Skin of body (tissue), 2 donors: ENCODE measurements around the gene FLRT1. TPM values are rescaled to one million over a fixed set of nuclear protein-coding genes. Genes with fewer than 3 reads are reported as not detected.
A peak's percentile ranks its signal among the peaks of the same experiment; 100 is the strongest.
"Not testable (repeated sequence)": the region's sequence is repeated elsewhere in the genome, so short reads cannot be mapped to it uniquely, and the experiment has no call there.

ENCODE experiments used
- DNase-seq: peaks from one replicate; lab custom pipeline; 2025; lab: John Stamatoyannopoulos, UW
- total RNA-seq: library from RNA; depleted of rRNA; stranded (reverse); fragments of >200 nt; gene quantifications from one replicate; pipeline ENCODE4 v1.2.3, GENCODE V29; 2014

FLRT1 gene
- total RNA-seq, 1 donor from 2014 or later: 1.6 TPM

DNA sequence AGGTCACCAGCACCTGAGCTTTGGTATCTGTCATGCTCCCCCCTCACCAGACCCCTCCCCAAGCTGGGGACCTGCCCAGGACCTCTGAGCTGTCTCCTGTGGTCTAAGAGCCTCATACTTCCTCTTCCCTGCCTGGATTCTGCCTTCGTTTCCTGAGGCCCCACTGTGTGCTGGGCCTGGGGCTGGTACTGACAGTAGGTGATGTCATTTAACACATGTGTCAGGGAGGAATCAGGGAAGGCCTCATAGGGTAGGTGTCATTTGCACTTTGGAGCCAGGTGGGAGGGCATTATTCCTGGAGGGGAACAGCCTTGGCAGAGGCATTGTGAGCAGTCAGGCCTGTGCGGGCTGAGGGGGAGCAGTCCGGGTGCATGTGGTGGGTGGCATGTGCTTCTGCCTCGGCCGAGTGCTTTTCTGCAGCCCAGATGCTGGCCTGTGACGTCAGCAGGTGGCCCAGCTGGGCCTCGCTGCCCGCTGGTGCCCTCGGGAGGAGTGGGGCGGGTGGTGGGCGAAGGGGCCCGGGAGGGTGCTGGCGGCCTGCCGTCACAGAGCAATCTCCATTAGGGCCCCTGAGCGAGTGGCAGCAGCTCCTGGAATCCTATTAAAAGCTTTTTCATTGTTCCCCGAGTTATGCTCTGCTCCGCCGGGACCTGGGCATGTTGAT is 9.1 kb downstream of the FLRT1 start:
- no peak for DNase-seq

DNA sequence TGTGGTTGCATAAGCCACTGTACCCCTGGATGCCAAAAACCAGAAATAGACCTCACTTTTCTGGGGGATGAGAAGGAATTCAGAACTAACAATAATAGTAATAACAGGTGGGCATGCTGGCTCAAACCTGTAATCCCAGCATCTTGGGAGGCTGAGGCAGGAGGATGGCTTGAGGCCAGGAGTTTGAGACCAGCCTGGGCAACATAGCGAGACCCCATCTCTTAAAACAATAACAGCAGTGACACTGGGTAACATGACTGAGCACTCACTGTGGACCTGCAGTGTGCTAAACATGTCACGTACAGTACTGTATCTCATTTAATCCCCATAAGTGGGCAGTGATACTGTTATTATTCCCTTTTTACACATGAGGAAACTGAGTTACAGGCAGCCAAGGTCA is 10.0 kb downstream of the FLRT1 start:
- no peak for DNase-seq

DNA sequence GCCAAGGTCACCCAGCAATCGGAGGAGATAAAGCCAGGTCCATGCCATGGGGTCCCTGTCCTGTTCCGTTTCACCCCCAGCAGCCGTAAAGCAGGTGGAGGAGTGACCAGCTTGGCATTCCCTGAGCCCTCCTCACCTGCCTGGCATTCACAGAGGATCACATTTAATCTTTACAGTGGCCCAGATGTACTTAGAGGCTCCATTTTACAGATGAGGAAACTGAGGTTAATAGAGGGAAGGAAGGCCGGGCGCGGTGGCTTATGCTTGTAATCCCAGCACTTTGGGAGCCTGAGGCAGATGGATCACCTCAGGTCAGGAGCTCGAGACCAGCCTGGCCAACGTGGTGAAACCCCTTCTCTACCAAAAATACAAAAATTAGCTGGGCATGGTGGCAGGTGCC is 11.6 kb downstream of the FLRT1 start:
- DNase-seq: not testable (repeated sequence)

DNA sequence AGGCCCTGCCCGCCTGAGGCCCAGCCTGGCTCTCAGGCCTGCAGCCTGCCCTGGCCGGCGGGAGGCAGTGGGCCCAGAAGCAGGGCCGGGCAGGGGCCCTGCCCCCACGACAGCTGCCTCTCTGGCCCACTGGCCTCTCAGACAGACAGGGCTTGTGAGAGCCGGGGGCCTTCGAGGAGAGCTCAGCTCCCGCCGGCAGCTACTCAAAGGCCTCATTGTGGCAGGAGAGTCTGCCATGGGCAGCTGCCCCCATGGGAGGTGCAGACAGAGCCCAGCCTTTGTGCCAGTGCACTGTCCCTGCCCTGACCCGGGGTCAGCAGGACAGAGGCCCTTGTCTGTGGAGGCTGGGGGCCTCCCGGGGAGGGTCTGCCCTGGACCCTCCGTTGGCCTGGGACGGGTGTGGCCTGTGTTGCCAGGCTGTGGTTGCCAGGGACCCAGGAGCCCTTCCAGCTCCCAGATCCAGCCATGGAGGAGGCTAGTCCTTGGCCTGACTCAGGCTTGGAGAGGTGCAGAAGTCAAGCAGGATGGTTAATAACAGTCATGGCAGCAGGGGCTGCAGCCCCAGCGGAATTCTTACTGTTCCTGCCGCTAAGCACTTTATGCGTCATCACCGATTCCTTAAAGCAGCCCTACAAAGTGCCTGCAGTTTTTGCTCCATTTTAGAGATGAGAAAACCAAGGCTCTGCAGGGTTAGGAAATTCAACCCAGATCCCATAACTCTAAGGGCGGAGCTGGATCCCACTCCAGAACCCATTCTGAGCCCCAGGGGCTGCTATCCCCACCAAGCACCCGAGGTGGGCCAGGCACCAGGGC is 12.5 kb downstream of the FLRT1 start:
- no peak for DNase-seq

DNA sequence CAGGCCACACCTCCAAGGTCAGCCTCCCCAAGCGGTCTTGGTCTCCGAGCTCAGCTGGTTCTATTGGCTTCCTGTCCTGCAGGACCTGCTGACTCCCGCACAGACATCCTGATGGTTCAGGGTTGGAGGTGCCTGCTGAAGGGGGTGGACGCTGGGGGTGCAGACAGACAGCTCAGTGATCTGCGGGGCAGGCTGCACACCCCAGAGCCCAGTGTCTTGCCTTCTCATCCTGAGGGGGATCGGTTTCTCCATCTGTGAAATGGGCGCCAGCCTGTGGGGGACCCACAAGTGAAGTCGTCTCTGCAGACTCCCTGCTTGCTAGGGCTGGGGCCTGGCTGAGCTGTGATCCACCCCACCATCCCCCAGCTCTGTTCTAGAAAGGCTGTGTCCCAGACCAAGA is 13.8 kb downstream of the FLRT1 start:
- no peak for DNase-seq

DNA sequence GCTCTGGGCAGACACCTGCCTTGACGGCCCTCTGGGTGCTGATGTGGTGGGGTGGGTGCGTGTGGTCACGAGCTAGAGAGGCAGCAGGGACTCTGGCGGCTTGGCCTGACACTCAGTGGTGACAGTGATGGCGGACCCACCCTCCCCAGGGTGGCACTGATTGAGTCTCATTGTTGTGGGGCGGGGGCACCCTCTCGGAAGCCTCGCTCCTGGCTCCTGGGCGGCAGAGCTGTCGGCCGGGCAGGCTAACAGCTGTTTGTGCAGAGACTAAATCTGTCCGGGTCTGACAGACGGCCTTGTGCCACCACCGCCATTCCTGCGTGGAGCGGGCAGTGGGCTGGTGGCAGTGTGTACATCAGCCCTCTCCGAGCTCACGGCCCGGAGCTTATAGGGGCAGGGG is 15.6 kb downstream of the FLRT1 start:
- no peak for DNase-seq

DNA sequence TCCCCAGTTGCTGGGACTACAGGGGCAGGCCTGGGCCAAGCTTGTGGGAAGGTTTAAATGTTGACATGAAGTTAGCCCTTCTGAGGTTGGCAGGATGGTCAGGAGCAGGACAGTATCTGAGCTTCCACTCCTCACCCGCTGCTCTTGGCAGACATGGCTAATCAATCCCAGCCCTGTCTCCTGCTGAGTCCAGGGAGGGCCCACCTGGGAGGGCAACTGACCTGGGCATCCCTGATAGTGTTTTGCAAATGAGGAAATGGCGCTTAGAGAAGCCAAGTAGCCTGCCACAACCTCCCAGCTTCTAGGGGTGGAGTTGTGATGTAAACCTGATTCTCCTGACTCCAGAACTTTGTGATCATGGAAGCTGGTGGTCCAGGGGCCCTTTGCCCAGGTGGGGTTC is 16.7 kb downstream of the FLRT1 start:
- no peak for DNase-seq

DNA sequence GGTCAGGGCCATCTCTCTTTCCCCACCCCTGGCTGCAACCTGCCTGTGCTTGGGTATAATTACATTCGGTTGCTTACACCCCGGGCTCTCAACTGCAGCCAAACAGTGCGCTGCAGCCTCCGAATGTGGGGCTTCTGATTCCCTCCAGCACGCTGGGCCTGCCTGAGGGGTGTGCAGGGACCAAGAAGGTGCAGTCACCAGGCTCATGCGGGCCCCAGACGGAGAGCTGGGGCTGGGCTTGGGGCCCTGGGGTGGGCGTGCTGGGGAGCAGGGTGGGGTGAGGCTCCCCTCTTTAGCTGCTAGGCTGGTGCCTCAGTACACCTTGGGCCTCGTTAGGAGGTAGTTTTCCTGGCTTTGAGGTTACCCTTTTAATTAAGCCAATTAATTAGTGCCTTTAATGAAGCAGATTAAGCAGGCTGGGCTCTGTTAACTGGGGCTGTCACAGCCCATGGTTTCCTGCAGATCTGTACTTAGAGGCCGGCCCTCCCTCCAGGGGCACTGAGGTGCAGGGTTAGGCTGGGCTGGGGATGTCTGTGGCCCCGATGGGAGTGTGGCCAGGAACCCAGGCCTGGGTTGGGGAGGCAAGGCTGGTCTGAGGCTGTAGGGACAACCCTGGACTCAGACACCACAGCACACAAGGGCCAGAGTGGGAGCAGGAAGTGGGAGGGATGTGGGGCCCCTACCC is 17.3 kb downstream of the FLRT1 start:
- no peak for DNase-seq

DNA sequence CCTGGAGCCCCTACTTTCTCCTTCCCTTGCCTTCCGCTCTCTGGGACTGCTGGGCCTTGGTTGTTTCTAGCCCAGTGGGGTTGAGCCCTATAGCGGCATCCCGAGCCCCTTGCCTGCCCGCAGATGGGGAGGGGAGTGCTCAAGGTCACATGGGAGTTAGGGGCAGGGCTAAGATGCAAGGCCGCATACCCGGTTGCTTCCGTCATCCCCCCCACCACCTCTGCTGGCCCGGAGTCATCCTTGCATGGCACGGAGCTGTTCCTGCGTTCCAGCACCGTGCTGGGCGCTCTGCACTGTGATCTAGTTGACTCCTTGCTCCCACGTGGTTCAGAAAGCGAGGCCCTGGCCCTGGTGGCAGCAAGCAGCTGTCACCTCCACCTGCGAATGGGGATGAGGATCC is 18.0 kb downstream of the FLRT1 start:
- no peak for DNase-seq

DNA sequence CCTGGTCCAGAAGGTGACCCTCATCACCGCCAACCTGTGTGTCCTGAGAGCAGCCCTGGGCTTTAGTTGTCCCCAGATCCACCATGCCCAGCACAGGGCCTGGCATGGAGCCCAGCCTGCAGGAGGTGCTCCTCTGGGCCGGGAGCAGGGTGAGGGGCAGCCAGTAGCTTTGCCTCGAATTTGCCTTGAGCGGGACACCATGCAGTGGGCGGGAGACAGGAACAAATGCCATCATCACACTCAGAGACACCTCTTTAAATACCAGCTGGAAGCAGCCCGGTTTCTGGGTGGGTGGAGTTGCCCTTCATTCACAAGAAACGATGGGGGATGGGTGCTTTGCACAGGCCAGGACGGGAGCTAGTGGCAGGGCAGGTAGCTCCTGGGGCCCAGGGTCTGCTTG is 19.3 kb downstream of the FLRT1 start:
- no peak for DNase-seq

DNA sequence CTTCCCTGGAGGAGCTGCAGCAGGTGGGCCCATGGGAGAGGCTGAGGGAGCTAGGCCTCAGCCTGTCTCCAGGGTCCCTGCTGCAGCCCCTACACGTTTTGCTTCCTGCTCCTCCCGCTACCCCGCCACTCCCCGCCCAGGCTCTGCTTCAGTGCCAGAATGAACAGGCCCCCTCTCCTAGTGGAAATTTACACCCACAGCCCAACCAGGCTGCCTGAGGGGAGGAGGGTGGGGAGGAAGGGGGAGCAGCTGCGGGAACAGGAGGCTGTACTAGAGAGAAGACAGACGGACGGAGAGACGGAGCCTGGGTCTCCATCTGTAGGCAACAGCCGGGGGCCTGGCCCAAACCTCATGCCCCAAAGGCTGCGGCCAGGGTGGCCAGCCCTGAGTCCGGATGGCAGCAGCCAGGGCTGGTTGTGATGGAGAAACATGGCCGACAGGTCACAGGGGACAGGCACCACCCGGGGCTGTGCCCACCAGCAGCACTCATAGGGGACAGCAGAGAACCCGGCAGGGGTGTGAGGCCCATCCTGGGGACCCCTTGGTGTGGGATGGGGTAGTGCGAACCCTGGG is 20.6 kb downstream of the FLRT1 start:
- DNase-seq: peak; percentile 31

DNA sequence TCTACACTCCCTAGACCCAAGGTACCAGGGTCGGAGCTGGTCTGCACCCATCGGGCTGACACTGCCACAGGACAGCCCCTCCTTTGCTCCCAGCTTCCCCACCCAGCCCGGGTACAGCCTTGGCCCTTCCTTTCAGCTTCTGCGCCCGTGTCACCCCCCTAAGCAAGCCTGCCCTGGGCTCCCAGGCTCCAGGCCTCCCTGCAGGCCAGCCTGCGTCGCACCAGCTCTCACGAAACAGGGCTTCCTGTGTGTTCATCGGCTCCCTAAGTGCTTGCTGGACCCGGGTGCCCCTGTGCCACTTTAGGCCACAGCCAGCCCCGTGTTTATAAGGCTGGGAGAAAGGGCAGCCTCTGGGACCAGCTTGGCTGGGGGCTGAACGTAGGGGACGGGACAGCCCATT is 21.1 kb downstream of the FLRT1 start:
- no peak for DNase-seq

DNA sequence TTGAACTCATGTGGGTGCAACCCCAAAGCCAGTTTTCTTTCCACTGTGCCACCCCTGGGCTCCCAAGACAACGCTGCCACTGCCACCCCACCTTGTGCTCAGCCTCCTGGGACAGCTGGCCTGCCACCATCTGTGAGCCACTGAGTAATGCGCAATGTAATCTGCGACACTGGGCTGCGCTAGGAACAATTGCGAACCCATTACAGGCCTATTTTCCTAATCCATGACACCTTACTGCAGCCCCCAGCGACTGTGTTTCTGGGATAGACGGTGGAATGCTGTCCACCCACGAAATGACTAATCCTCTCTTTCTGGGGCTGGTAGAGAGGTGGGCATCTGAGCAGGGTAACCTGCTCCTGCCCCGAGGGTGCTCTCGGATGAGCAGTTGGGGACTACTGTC is 22.2 kb downstream of the FLRT1 start:
- no peak for DNase-seq

DNA sequence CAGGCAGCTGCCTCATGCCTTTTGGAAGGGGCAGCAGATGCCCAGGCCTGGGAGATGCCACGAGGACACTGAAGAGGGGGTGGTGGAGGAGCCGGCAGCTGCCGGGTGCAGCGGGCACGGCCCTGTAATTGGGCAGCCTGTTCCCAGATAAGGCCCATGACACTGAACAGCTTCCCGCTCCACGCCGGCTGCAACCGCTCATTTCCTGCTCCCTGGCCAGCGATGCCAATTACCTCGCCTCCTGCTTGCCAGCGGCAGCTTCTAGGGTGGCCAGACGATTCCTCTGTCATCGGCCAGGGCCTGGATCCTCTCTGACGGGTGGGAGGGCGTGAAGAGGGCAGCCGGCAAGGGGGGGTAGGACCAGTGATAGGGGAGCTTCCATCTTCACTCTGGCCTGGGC is 22.8 kb downstream of the FLRT1 start:
- no peak for DNase-seq

DNA sequence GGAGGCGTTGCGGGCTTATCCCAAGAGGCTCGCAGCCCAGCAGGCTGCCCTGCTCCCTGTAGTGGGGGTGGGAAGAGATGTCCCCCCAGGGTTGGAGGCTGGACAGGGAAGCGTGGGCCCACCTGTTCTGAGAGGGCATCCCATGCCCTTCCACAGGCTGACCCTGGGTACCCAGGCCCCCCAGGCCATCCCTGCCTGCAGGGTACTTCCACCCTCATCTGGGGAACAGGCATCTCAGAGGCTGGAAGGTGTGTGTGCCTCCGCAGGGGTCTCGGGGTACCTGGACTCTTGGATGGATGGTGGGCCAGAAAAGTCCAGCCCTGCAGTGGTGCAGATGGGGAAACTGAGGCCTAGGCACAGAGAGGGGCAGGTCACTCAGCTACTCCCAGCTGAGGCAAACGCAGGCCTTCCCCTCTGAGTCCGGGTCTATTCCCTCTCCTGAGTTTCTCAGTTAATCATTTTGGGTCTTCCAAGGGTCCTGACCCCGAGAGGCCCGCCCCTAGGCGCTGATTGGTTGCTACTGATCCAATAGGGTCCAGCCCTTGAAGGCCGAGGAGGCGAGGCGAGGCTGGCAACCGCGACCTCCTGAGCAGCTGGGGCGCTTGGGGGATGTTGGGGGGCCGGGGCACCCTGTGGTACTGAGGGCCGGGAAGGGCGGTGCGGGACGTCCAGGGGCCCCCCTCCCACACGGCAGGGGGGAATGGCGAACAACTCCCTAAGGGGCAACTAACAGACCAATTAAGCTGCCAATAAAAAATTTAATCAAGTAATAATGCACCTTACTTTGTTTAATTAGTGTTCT is 23.8 kb downstream of the FLRT1 start:
- DNase-seq: no peak

DNA sequence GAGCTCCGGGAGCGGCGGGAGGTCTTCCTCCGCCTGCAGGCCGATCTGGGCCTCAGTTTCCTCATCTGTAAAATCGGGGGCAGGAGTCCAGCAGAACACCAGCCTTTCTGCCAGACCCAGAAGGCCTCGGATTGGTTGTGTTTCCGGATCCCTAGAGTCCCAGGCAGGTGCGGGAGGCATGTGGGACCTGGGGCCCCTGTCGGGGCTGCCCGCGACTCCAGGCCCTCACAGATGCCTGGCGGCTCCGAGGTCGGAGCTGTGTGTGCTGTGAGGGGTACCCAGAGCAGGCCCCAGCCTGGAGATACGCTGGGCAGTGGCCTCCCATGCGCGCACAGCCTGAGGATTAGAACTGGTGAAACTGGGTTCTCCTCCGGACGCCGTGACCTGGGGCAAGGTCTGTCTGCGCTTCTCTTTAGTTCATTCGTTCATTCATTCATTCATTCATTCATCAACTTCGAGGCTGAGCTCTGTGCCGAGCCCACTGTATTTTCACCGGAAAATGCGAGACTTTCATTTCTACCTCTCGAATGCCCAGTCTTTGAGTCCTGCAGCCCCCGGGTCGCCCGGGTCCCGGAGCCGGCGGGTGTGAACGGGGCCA is 24.6 kb downstream of the FLRT1 start:
- no peak for DNase-seq

DNA sequence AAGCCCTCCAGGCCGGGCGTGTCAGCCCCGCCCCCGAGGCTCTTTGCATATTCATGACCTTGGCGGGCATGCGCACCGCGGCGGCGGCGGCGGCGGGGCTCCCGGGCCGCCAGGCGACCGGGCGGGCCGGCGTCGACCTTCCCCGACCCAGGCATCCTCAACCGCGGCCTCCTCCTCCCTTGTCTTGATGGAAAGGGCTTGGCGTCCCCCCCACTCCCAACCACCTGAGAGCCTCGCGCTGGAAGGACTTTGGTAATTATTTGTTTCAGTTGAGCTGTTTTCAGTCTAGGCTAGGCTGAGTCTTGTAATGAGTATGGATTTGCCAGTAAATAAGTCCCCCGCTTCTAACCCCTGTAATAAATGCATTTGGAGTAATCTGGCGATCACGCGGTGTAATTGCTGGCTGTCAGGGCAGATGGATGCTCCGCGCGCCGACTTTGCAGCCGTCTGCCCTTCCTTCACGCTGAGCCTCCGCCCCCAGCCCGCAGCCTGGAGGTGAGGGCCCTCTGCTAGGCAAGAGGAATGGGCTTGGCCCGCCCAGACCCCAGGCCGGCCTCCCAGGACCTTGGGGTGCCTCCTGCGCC is 25.2 kb downstream of the FLRT1 start:
- DNase-seq: peak; percentile 15

DNA sequence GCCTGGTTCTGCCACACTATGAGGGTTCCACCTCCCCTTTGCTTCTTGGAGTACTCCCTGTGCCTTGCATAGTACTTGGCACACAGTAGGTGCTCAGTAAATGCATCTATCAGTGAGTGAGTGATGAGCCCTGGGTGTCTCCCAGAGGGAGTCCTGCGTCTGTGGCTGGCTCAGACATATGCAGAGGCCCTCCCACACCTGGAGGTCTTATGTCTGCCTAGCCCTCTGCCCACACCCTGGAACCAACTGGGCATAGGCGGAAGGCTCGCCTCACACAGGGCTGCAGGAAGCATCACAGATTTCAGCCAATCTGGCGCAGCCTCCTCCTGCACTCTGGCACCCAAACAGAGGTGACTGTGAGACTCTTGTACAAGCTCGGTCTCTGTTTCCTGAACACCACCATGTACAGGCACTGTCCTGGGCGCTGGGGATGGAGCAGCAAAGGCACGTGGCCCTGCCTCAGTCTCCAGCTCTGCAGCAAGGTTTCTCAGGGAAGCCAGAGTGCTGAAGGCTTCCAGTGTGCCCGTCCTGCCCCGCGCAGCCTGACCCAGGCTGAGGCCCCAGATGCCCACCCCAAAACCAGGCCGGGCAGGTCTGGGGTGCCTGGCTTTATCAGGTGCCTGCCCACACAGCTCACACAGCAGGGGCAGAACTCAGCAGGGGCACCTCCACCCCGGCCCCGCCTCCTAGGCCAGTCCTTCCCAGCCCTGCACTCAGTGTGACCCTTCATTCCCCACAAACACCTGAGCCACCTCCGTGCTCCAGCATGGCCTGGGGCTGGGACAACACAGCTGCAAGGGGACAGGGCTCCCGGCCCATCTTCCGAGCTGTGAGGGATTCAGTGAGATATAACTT is 26.7 kb downstream of the FLRT1 start:
- no peak for DNase-seq

DNA sequence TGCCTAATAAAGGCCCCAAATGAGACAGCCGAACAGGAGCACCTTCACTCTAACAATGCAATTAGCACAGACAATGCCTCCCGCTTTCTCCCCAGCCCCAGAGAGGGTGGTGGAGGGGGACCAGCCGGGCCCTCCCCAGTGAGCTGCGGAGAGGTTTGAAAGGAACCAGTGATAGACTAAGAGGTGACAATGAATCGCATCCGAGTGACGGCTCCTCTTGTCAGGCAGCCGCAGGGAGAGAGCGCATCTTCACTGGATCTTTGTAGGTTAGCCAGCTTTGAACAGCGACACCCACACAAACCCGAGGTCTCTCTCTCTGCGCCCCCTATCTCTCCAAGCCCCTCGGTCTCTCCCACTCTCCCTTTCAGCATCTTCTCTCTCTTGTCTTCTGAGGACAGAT is 28.0 kb downstream of the FLRT1 start:
- no peak for DNase-seq
